Natural killer cell (primary cell): Measurements from ENCODE around the gene GSAP. TPM values are rescaled to one million over a fixed set of nuclear protein-coding genes. Genes with fewer than 3 reads are reported as not detected.
A peak's percentile ranks its signal among the peaks of the same experiment; 100 is the strongest.

Experiments used
- ATAC-seq, 3 donors: fragments of 150-1000 bp in 2 of 3; fragments of 200-7000 bp in 1 of 3; cut with Tn5 transposase; 1 replicate in 1 of 3; 2 replicates in 2 of 3; pipeline ENCODE4 v1.10.0; 2021; ENCODE audit warnings: mild to moderate bottlenecking in 2 of 3, moderate library complexity in 2 of 3
- DNase-seq, 2 donors: peaks; one replicate each; pipeline versions ENCODE4 v3.0.0 to v3.0.0-alpha.2; 2013 to 2021; ENCODE audit warnings: mixed read lengths in 1 of 2
- H3K27ac ChIP-seq: one replicate; pipeline ENCODE4 v1.5.1; 2013; ENCODE audit warnings: mild to moderate bottlenecking, low read length
- H3K27me3 ChIP-seq: one replicate; pipeline ENCODE4 v1.6.1; 2013; ENCODE audit warnings: low read length; ENCODE audit not compliant: control insufficient read depth, insufficient read depth
- H3K36me3 ChIP-seq: one replicate; pipeline ENCODE4 v1.6.1; 2013; ENCODE audit warnings: low read length; ENCODE audit not compliant: control insufficient read depth, insufficient read depth
- H3K4me1 ChIP-seq: one replicate; pipeline ENCODE4 v1.6.1; 2013; ENCODE audit warnings: low read length; ENCODE audit not compliant: control insufficient read depth, insufficient read depth
- H3K4me3 ChIP-seq: one replicate; pipeline ENCODE4 v1.5.1; 2013; ENCODE audit warnings: low read length
- H3K9me3 ChIP-seq: one replicate; pipeline ENCODE4 v1.6.1; 2013; ENCODE audit warnings: low read length; ENCODE audit not compliant: control insufficient read depth, insufficient read depth
- H3K27ac Mint-ChIP-seq, 2 donors: one replicate each; pipeline ENCODE4 v1.8.0; 2022; ENCODE audit warnings: mild to moderate bottlenecking in 2 of 2, mixed read lengths in 2 of 2, moderate library complexity in 1 of 2
- H3K27me3 Mint-ChIP-seq, 2 donors: one replicate each; pipeline ENCODE4 v1.8.0; 2022; ENCODE audit warnings: low read depth in 2 of 2, mixed read lengths in 2 of 2
- H3K36me3 Mint-ChIP-seq: one replicate; pipeline ENCODE4 v1.8.0; 2022; ENCODE audit warnings: mixed read lengths
- H3K4me1 Mint-ChIP-seq, 2 donors: one replicate each; pipeline ENCODE4 v1.8.0; 2022; ENCODE audit warnings: mixed read lengths in 2 of 2
- H3K4me3 Mint-ChIP-seq: one replicate; pipeline ENCODE4 v1.8.0; 2022; ENCODE audit warnings: mild to moderate bottlenecking, moderate library complexity, mixed read lengths
- H3K9me3 Mint-ChIP-seq, 2 donors: one replicate each; pipeline ENCODE4 v1.8.0; 2022; ENCODE audit warnings: mixed read lengths in 2 of 2
- WGBS: methylation state at CpG from one replicate; pipeline ENCODE4 v1.1.7; 2013; ENCODE audit warnings: missing lambda C conversion rate; ENCODE audit not compliant: insufficient coverage; 5-methylcytosine and 5-hydroxymethylcytosine counted together
- intact Hi-C: fragments of 100-400 bp; cut with micrococcal nuclease; formaldehyde crosslinking; loops from one replicate; pipeline ENCODE4 v1.14.2; 2022
- total RNA-seq, 4 donors: library from RNA; stranded (reverse); fragments of 120-200 nt in 1 of 4; gene quantifications; one replicate each; pipeline versions ENCODE4 v1.2.3 to v1.2.4, GENCODE V29; 2013 to 2022
- TF ChIP-seq, protein P1 (sequence below): fragments of 200-600 bp; IDR thresholded peaks from one replicate; pipeline ENCODE4 v1.8.0; 2022; ENCODE audit warnings: antibody characterized with exemption

The GSAP gene
- total RNA-seq, 3 donors from 2014 or later (not counting 1 experiment from before 2014, with no cell fraction given), result 202 to 302 (median 301) TPM

DNA sequence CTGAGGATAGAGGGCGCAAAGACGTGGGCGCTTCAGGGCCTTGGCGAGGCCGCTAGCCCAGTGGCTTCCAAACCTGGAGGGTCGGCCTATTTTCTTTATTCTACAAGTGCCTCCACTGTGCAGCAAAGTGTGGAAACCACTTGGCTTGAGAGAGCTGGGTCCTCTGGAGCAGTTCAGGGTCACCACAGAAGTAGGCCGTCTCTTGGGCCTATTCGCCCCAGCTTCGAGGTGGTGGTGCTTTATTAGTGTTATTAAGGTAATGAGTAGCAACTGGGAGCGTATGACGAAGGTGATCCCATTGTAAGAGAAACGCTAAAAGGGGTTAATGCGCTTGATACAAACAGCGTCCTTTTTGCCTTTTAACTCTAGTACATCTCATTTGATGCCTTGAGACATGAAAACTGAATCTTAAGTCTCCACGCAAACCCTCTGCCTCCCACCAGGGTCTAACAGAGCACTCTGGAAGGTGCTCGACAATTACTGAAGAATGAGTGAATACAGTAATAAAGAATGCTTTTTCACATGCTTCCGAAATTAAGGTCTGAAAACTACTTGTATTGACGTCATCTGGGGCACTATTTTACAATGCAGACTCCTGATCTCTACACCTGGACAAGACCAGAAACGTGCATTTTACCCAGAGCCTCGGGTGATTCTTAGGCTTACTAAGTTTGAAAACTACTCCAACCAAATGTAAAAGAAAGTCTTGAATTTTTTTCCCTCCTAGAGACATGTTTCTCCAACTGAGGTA is 647 bp upstream of the GSAP start:
- DNase-seq, result no peak
- ATAC-seq, result peak in 1 of 3 donors; percentile 3
- Histone ChIP-seq H3K27me3 (no peaks in the 10 kb centered on the region), H3K27ac (peak overlapping the region; percentile 80), H3K9me3 (no peaks in the 10 kb centered on the region), H3K36me3 (no peaks in the 10 kb centered on the region), H3K4me1 (peaks cover 22% of the 10 kb centered on the region), H3K4me3 (peak overlapping the region; percentile 38)
- Mint-ChIP-seq H3K4me1 (peaks cover 56 to 62% of the 10 kb centered on the region in 2 donors), H3K4me3 (peak overlapping the region; percentile 89), H3K9me3 (no peaks in the 10 kb centered on the region), H3K27ac (peak overlapping the region; percentile 95 to 99), H3K36me3 (no peaks in the 10 kb centered on the region), H3K27me3 (no peaks in the 10 kb centered on the region)
- TF ChIP-seq, protein P1, sequence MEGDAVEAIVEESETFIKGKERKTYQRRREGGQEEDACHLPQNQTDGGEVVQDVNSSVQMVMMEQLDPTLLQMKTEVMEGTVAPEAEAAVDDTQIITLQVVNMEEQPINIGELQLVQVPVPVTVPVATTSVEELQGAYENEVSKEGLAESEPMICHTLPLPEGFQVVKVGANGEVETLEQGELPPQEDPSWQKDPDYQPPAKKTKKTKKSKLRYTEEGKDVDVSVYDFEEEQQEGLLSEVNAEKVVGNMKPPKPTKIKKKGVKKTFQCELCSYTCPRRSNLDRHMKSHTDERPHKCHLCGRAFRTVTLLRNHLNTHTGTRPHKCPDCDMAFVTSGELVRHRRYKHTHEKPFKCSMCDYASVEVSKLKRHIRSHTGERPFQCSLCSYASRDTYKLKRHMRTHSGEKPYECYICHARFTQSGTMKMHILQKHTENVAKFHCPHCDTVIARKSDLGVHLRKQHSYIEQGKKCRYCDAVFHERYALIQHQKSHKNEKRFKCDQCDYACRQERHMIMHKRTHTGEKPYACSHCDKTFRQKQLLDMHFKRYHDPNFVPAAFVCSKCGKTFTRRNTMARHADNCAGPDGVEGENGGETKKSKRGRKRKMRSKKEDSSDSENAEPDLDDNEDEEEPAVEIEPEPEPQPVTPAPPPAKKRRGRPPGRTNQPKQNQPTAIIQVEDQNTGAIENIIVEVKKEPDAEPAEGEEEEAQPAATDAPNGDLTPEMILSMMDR, result no peak
- 47% methylated on average over 19 of the region's 20 CpGs for WGBS
- intact Hi-C loops, result loop anchor here (1.0 kb wide), 1 partner anchor 12 kb away; no protein-coding TSS in a partner anchor

DNA sequence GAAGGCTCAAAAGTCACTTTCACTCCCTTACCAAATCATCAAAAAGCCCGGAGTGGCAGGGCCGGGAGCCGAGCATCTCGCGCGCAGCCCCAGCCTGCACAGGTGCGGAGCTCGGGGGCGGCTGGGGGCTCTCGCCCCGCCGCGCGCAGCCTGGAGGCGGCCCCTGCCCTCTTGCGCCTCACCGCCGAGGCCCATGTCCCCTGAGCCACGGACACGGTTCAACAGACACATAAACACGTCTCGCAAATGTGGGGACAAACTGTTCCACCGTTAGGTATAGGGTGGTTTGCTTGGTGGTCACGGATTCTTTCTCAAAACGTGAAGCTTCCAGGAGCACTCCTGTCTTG is 700 bp downstream of the GSAP start:
- WGBS, result under 1% methylated on average over 25 of the region's 25 CpGs
- TF ChIP-seq, protein P1, result no peak
- H3K36me3 ChIP-seq, result no peaks in the 10 kb centered on the region
- no peaks in the 10 kb centered on the region for H3K27me3 ChIP-seq
- H3K9me3 ChIP-seq, result no peaks in the 10 kb centered on the region
- DNase-seq (peak; percentile 36 to 47), ATAC-seq (peak; percentile 15 to 20 (median 18))
- intact Hi-C loops, result loop anchor here (1.0 to 2.0 kb wide), 2 partner anchors 64 to 151 kb away; no protein-coding TSS in a partner anchor
- Mint-ChIP-seq H3K27me3 (no peaks in the 10 kb centered on the region), H3K36me3 (no peaks in the 10 kb centered on the region), H3K4me3 (peak overlapping the region; percentile 89), H3K9me3 (no peaks in the 10 kb centered on the region), H3K27ac (peak overlapping the region; percentile 95 to 99), H3K4me1 (peaks cover 69 to 76% of the 10 kb centered on the region in 2 donors)
- H3K4me1 ChIP-seq, result peaks cover 24% of the 10 kb centered on the region
- peak overlapping the region; percentile 84 for H3K4me3 ChIP-seq
- peak overlapping the region; percentile 96 for H3K27ac ChIP-seq

DNA sequence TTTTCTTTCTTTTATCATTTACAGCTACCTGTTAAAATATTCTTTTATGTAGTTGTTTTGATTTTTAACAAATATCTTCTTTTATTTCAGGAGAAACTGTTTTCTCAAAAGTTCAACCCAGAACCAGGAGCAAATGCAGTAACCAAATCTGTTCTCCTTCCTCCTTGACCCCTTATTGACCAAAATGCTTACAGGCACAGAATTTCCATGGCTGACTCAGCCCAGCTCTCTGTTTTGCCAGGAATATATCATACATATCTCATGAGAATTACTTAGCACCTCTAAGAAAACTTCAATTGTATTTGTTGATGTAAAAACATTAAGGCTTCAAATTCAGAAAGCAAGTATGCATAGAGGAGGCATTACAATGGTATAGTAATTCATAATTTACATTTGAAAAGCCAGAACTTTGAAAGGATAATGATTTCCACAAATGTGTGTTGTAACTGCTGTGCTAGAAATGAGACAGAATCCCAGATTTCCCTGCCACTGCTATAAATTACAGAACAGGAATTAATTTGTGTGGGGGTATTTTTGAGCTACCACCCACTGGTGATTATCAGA is 2.2 kb downstream of the GSAP start:
- TF ChIP-seq, protein P1, result no peak
- H3K4me3 ChIP-seq, result peak overlapping the region; percentile 84
- Mint-ChIP-seq H3K4me1 (peaks cover 80 to 86% of the 10 kb centered on the region in 2 donors), H3K27ac (peak overlapping the region; percentile 95 to 99), H3K27me3 (no peaks in the 10 kb centered on the region), H3K9me3 (no peaks in the 10 kb centered on the region), H3K36me3 (no peaks in the 10 kb centered on the region), H3K4me3 (peak overlapping the region; percentile 89)
- H3K27me3 ChIP-seq, result no peaks in the 10 kb centered on the region
- ATAC-seq (no peak), DNase-seq (no peak)
- intact Hi-C loops, result loop anchor here (2.0 kb wide), 1 partner anchor 153 kb away; no protein-coding TSS in a partner anchor
- H3K9me3 ChIP-seq, result no peaks in the 10 kb centered on the region
- H3K27ac ChIP-seq, result peak overlapping the region; percentile 96
- H3K4me1 ChIP-seq, result peaks cover 27% of the 10 kb centered on the region
- no peaks in the 10 kb centered on the region for H3K36me3 ChIP-seq
